Subcutaneous abdominal adipose tissue (tissue), 5 donors: ENCODE results near the gene GRIK4.

ENCODE experiments used
- H3K27ac ChIP-seq: one replicate; pipeline ENCODE4 v1.7.0; 2013; ENCODE audit warnings: low read depth, mild to moderate bottlenecking, inconsistent platforms, low read length, moderate library complexity
- H3K27me3 ChIP-seq, 5 donors: one replicate each; pipeline ENCODE4 v1.7.0; 2013; ENCODE audit warnings: low read length in 5 of 5, inconsistent platforms in 1 of 5; ENCODE audit not compliant: control insufficient read depth in 5 of 5, insufficient read depth in 4 of 5
- H3K36me3 ChIP-seq, 5 donors: one replicate each; pipeline ENCODE4 v1.7.0; 2013; ENCODE audit warnings: low read length in 5 of 5; ENCODE audit not compliant: control insufficient read depth in 5 of 5, insufficient read depth in 5 of 5
- H3K4me1 ChIP-seq, 5 donors: one replicate each; pipeline ENCODE4 v1.7.0; 2013; ENCODE audit warnings: low read length in 5 of 5, mild to moderate bottlenecking in 3 of 5, moderate library complexity in 1 of 5; ENCODE audit not compliant: control insufficient read depth in 5 of 5, insufficient read depth in 5 of 5
- H3K4me3 ChIP-seq, 5 donors: one replicate each; pipeline ENCODE4 v1.7.0; 2013; ENCODE audit warnings: low read length in 5 of 5, low read depth in 1 of 5
- H3K9ac ChIP-seq, 5 donors: one replicate each; pipeline ENCODE4 v1.7.0; 2013; ENCODE audit warnings: low read length in 5 of 5, mild to moderate bottlenecking in 4 of 5, moderate library complexity in 3 of 5
- H3K9me3 ChIP-seq, 5 donors: one replicate each; pipeline ENCODE4 v1.7.0; 2013; ENCODE audit warnings: low read length in 5 of 5; ENCODE audit not compliant: control insufficient read depth in 5 of 5
- donor health status: healthy.
- donor health status: healthy.
- donor health status: healthy.
- donor health status: healthy.
- donor health status: healthy.

Gene GRIK4

DNA sequence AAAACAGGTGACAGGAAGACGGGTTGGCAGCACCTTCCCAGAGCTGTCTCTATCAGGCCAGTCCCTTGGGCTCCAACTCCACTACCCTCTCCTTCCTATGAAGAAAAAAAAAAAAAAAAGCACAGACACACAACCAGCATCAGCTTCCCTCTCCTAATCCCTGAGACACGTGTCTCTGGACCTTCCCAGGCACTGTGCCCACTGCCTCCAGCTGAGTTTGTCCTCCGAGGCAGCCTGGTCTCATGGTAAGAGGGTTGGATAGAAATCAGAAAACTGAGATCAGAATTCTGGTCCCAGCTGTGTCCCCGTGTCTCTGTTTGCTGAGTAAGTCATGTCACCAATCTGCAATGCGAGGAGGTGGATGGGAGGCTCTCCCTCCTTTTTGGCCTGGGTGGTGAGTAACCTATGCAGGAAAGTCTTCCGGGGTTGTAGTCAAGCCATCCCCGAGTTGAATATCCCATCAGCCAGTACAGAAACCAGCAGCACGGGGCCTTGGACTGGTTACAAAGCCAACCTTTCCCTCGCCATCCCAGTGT is 318.6 kb downstream of the GRIK4 start:
- H3K4me3 ChIP-seq: no peak overlapping the region
- H3K9ac ChIP-seq: no peak overlapping the region
- no peaks in the 10 kb centered on the region for H3K9me3 ChIP-seq
- H3K27me3 ChIP-seq: peaks cover 11 to 39% (median 25%) of the 10 kb centered on the region in 5 donors
- no peaks in the 10 kb centered on the region for H3K36me3 ChIP-seq
- H3K27ac ChIP-seq: no peak overlapping the region
- no peaks in the 10 kb centered on the region for H3K4me1 ChIP-seq

- Histone ChIP-seq H3K4me3 (no peak overlapping the region), H3K9ac (no peak overlapping the region), H3K36me3 (no peaks in the 10 kb centered on the region), H3K27ac (no peak overlapping the region), H3K4me1 (no peaks in the 10 kb centered on the region), H3K9me3 (no peaks in the 10 kb centered on the region), H3K27me3 (peaks cover 11 to 33% (median 23%) of the 10 kb centered on the region in 5 donors)
These were observed 321.1 kb downstream of the GRIK4 start for GRCh38 chr11:120832481-120833238.

DNA sequence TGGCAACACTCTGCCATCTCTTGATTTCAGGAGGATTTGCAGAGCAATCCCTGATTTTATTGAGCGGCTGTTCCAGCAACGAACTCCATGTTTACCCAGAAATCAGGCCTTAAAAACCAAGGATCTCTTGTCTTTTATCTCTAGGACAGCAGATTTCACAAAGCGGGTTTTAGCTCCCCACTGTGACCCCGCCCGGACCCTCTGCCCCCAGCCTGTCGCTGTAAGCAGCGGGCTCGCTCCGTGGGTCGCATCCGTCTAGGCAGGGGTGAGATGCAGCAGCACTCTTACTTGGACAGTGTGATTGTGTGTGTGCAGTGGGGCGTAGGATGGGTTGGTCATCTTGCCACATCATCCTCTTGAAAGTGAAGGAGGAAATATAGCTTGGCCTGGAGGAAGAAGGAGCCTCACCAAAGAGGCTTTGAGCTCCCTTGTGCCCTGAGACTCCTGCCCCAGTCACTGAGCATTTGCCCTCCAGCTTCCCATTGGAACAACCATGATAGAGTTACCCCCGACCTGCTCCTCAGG is 323.2 kb downstream of the GRIK4 start:
- Histone ChIP-seq H3K27me3 (peaks cover 4 to 19% (median 12%) of the 10 kb centered on the region in 5 donors), H3K9me3 (no peaks in the 10 kb centered on the region), H3K36me3 (no peaks in the 10 kb centered on the region), H3K4me3 (no peak overlapping the region), H3K9ac (no peak overlapping the region), H3K27ac (no peak overlapping the region), H3K4me1 (no peaks in the 10 kb centered on the region)

DNA sequence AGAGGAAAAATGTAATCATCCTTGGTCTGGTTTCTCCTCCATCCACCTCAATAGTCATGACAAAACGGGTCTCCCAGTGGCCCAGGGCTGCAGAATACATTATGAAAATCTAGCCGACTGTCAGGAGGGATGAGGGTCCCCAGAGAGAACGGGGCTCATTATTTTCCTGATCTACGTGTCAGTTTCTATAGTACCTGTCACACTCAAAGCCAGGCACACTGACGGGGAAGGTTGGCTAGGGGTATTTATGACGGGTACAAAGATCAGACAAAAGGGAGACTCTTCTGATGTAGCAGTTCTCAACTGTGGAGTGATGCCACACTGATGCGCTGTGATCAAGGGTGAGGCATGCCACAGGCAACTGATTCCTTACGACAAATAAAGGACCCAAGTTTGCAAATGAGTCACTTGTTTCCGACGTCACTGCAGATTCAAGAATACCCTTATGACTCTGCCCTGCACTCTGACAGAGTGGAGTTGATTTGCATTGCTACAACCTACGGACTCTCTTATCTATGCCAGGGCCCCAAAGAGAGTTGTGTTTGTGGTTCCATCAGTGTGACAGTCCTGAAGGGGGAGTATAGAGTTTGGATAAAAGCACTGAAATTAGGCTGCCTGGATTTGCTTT is 324.2 kb downstream of the GRIK4 start:
- Histone ChIP-seq H3K36me3 (no peaks in the 10 kb centered on the region), H3K9ac (no peak overlapping the region), H3K4me1 (peaks cover 0 to 3% (median 0%) of the 10 kb centered on the region in 5 donors), H3K9me3 (no peaks in the 10 kb centered on the region), H3K27me3 (peaks cover 4 to 19% (median 12%) of the 10 kb centered on the region in 5 donors), H3K27ac (no peak overlapping the region), H3K4me3 (no peak overlapping the region)

- Histone ChIP-seq H3K9ac (no peak overlapping the region), H3K9me3 (no peaks in the 10 kb centered on the region), H3K4me3 (no peak overlapping the region), H3K27me3 (peaks cover 0 to 8% (median 3%) of the 10 kb centered on the region in 5 donors), H3K36me3 (no peaks in the 10 kb centered on the region), H3K4me1 (peaks cover 0 to 3% (median 0%) of the 10 kb centered on the region in 5 donors), H3K27ac (no peak overlapping the region)
These were observed 326.1 kb downstream of the GRIK4 start for GRCh38 chr11:120837696-120838095.

DNA sequence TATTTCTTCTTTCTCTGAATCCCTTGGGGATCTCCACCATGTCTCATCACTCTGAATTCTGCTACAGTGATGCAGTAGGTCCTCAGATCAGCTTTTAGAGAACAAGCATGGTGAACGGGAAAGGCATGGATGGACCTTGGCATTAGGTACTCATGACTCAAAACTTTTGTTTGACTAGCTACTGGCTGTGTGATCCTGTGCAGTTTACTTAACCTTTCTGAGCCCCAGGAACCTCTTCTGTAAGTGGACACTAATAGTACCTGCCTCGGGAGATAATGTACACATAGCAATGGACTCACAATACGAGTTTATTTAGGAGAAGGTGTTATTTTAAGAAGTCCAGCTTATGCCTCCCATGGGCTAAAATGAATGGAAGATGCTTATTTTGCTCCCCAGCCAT is 327.7 kb downstream of the GRIK4 start:
- H3K9me3 ChIP-seq: no peaks in the 10 kb centered on the region
- H3K9ac ChIP-seq: no peak overlapping the region
- H3K27me3 ChIP-seq: peaks cover 0 to 3% (median 0%) of the 10 kb centered on the region in 5 donors
- H3K4me3 ChIP-seq: no peak overlapping the region
- H3K27ac ChIP-seq: no peak overlapping the region
- H3K4me1 ChIP-seq: peaks cover 0 to 3% (median 0%) of the 10 kb centered on the region in 5 donors
- no peaks in the 10 kb centered on the region for H3K36me3 ChIP-seq

- no peak overlapping the region for H3K4me3 ChIP-seq
- H3K4me1 ChIP-seq: peaks cover 0 to 3% (median 0%) of the 10 kb centered on the region in 5 donors
- no peaks in the 10 kb centered on the region for H3K36me3 ChIP-seq
These were observed 328.4 kb downstream of the GRIK4 start for GRCh38 chr11:120839846-120840402.

DNA sequence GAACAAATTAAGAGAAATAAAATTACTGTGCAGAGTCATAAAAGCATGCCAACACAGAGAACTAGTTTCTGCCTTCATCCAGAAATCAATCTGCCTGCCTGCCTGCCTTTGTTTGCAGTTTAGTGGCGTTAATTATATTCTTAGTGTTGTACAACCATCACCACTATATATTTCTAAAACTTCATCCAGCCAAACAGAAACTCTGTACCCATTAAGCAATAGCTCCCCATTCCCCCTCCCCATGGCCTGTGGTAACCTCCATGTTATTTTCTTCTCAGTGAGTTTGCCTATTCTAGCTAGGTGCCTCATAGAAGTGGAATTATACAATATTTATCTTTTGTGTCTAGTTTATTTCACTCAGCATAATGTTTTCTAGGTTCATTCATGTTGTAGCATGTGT is 329.1 kb downstream of the GRIK4 start:
- Histone ChIP-seq H3K27ac (no peak overlapping the region), H3K9ac (no peak overlapping the region), H3K36me3 (no peaks in the 10 kb centered on the region), H3K4me1 (peaks cover 0 to 3% (median 0%) of the 10 kb centered on the region in 5 donors), H3K4me3 (no peak overlapping the region), H3K9me3 (no peaks in the 10 kb centered on the region), H3K27me3 (no peaks in the 10 kb centered on the region)

More at GRCh38 chr11:120839846-120840402, 328.4 kb downstream of the GRIK4 start:
- H3K9ac ChIP-seq: no peak overlapping the region
- no peak overlapping the region for H3K27ac ChIP-seq
- H3K9me3 ChIP-seq: no peaks in the 10 kb centered on the region
- peaks cover 0 to 2% (median 0%) of the 10 kb centered on the region in 5 donors for H3K27me3 ChIP-seq

GRCh38 chr11:120841074-120841473 is 329.5 kb downstream of the GRIK4 start:
- no peak overlapping the region for H3K9ac ChIP-seq

DNA sequence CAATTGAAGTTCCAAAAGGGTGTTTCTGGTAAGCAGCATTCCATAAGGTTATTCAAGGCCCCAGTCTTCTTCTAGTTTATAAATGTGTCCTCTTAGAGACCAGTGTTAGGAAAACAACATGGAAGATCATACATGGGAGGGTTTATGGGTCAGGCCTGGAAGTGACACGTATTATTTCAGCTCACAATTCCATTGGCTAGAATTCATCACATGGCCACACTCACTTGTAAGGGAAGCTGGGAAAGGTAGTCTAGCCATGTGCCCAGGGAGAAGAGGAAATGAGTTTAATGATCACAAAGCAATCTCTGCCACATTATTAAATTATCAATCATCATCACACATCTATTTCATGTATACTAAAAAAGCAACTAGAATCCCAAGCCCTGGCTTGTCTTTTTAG is 330.6 kb downstream of the GRIK4 start:
- Histone ChIP-seq H3K9me3 (no peaks in the 10 kb centered on the region), H3K4me1 (peaks cover 0 to 3% (median 0%) of the 10 kb centered on the region in 5 donors), H3K36me3 (no peaks in the 10 kb centered on the region), H3K27ac (no peak overlapping the region), H3K4me3 (no peak overlapping the region), H3K27me3 (no peaks in the 10 kb centered on the region), H3K9ac (no peak overlapping the region)

More at GRCh38 chr11:120841074-120841473, 329.5 kb downstream of the GRIK4 start:
- H3K4me3 ChIP-seq: no peak overlapping the region
- H3K4me1 ChIP-seq: peaks cover 0 to 3% (median 0%) of the 10 kb centered on the region in 5 donors
- no peaks in the 10 kb centered on the region for H3K36me3 ChIP-seq
- H3K27ac ChIP-seq: no peak overlapping the region
- no peaks in the 10 kb centered on the region for H3K9me3 ChIP-seq
- no peaks in the 10 kb centered on the region for H3K27me3 ChIP-seq
